ENCODE measurements around the gene LOXHD1. TPM values are rescaled to one million over a fixed set of nuclear protein-coding genes. Genes with fewer than 3 reads are reported as not detected.

The LOXHD1 gene
- total and polyA plus RNA-seq, 2 of the 13 experiments (the other 11 are each of a cell fraction or from before 2014, with no cell fraction given): not detected

DNA sequence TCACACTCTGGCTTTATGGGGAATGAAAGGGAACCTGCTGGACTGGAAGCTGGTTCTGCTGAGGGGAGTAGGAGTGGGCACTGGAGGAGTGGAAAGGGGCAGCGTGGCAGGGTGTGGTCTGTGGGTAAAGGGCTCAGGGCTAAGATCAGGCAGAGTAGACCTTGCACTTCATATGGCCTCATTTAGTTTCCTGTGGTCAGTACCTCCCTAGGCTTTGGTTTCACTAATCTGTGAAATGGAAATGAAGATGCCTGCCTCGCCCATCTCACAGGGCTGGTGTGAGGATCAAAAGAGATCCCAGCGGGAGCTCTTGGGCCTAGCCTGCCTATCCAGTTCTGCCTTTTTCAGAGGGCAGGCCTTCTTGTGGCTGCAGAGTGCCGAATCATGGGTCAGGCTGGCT, 208.7 kb downstream of the LOXHD1 start (continued):
- TF ChIP-seq ZBTB34 (CRISPR knock-in tag; IDR thresholded peaks at IDR 0.05): no peak
- no peak for TF ChIP-seq RBAK (CRISPR knock-in tag; IDR thresholded peaks at IDR 0.05)
- no peak for TF ChIP-seq HINFP (CRISPR knock-in tag; IDR thresholded peaks at IDR 0.05; ENCODE audit: low read depth)
- no peak for TF ChIP-seq BRD4 (CRISPR knock-in tag; IDR thresholded peaks at IDR 0.05)

- in situ Hi-C loops (cut with HindIII; ENCODE audit: extremely low pct_ligation_motif_present, low pct_unique_long_range_greater_than_20kb): no loop called here
- CTCF ChIA-PET (ENCODE audit: low intra/inter-chr PET ratio, low total read pairs): no interaction called here
- TF ChIP-seq CAMTA2 (CRISPR knock-in tag; IDR thresholded peaks at IDR 0.05; ENCODE audit: borderline replicate concordance) (no peak), MTA1 (CRISPR knock-in tag; IDR thresholded peaks at IDR 0.05; ENCODE audit: borderline replicate concordance) (no peak), GLI4 (CRISPR knock-in tag; IDR thresholded peaks at IDR 0.05; ENCODE audit: borderline replicate concordance) (no peak), ZNF672 (CRISPR knock-in tag; IDR thresholded peaks at IDR 0.05) (no peak), ASH2L (IDR thresholded peaks at IDR 0.05; ENCODE audit: insufficient read length, low read depth, low read length) (no peak), ZEB1 (IDR thresholded peaks at IDR 0.05; ENCODE audit: insufficient replicate concordance, low read depth) (no peak), MIXL1 (CRISPR knock-in tag; IDR thresholded peaks at IDR 0.05) (no peak), ZNF274 (CRISPR knock-in tag; IDR thresholded peaks at IDR 0.05) (no peak)
- TF ChIP-seq, protein P1, sequence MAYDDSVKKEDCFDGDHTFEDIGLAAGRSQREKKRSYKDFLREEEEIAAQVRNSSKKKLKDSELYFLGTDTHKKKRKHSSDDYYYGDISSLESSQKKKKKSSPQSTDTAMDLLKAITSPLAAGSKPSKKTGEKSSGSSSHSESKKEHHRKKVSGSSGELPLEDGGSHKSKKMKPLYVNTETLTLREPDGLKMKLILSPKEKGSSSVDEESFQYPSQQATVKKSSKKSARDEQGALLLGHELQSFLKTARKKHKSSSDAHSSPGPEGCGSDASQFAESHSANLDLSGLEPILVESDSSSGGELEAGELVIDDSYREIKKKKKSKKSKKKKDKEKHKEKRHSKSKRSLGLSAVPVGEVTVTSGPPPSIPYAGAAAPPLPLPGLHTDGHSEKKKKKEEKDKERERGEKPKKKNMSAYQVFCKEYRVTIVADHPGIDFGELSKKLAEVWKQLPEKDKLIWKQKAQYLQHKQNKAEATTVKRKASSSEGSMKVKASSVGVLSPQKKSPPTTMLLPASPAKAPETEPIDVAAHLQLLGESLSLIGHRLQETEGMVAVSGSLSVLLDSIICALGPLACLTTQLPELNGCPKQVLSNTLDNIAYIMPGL (CRISPR knock-in tag; IDR thresholded peaks at IDR 0.05; ENCODE audit: borderline replicate concordance in 1 of 2, low read depth in 1 of 2): no peak
- TF ChIP-seq, protein P2, sequence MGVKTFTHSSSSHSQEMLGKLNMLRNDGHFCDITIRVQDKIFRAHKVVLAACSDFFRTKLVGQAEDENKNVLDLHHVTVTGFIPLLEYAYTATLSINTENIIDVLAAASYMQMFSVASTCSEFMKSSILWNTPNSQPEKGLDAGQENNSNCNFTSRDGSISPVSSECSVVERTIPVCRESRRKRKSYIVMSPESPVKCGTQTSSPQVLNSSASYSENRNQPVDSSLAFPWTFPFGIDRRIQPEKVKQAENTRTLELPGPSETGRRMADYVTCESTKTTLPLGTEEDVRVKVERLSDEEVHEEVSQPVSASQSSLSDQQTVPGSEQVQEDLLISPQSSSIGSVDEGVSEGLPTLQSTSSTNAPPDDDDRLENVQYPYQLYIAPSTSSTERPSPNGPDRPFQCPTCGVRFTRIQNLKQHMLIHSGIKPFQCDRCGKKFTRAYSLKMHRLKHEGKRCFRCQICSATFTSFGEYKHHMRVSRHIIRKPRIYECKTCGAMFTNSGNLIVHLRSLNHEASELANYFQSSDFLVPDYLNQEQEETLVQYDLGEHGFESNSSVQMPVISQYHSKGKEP (CRISPR knock-in tag; IDR thresholded peaks at IDR 0.05): no peak
- TF ChIP-seq, protein P3, sequence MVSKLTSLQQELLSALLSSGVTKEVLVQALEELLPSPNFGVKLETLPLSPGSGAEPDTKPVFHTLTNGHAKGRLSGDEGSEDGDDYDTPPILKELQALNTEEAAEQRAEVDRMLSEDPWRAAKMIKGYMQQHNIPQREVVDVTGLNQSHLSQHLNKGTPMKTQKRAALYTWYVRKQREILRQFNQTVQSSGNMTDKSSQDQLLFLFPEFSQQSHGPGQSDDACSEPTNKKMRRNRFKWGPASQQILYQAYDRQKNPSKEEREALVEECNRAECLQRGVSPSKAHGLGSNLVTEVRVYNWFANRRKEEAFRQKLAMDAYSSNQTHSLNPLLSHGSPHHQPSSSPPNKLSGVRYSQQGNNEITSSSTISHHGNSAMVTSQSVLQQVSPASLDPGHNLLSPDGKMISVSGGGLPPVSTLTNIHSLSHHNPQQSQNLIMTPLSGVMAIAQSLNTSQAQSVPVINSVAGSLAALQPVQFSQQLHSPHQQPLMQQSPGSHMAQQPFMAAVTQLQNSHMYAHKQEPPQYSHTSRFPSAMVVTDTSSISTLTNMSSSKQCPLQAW (CRISPR knock-in tag; IDR thresholded peaks at IDR 0.05): no peak
Measured at GRCh38 chr18:46447792-46448191, 209.2 kb downstream of the LOXHD1 start.

More at GRCh38 chr18:46447792-46448191, 209.2 kb downstream of the LOXHD1 start:
- H3K4me2 ChIP-seq (ENCODE audit: low read depth, low read length): no peak overlapping the region
- no peaks in the 10 kb centered on the region for H4K20me1 ChIP-seq (ENCODE audit: insufficient read depth, low read length)
- DNase-seq (ENCODE audit: low spot score): no peak
- H3K79me2 ChIP-seq (ENCODE audit: insufficient read depth, low read length): no peaks in the 10 kb centered on the region
- intact Hi-C loops (cut with micrococcal nuclease; ENCODE audit: unreplicated experiment): no loop called here
- no peaks in the 10 kb centered on the region for H3K4me1 ChIP-seq (ENCODE audit: insufficient read depth, low read length)
- ATAC-seq: no peak
- no peaks in the 10 kb centered on the region for H3K36me3 ChIP-seq (replicated peaks in 1 of 2; ENCODE audit: control insufficient read depth in 1 of 2, insufficient read depth in 2 of 2, low read length in 2 of 2)
- H3K27me3 ChIP-seq (ENCODE audit: control insufficient read depth in 1 of 2, insufficient read depth in 2 of 2, low read length in 2 of 2): no peaks in the 10 kb centered on the region
- H3K4me3 ChIP-seq (replicated peaks in 1 of 3; ENCODE audit: insufficient read depth in 1 of 3, low read depth in 2 of 3, low read length in 3 of 3): no peak overlapping the region
- H3K9ac ChIP-seq (ENCODE audit: insufficient read depth, low read depth, low read length): no peak overlapping the region
- POLR2A ChIA-PET: no interaction called here
- no peak overlapping the region for H2AFZ ChIP-seq (ENCODE audit: low read length)
- no peak overlapping the region for H3K27ac ChIP-seq (ENCODE audit: extremely low read length, insufficient read depth, low read length)
- H3K9me3 ChIP-seq (ENCODE audit: low read length): no peaks in the 10 kb centered on the region
- 30% methylated on average over 5 of the region's 5 CpGs for WGBS (ENCODE audit: low lambda C conversion rate)
- no peak for FAIRE-seq
- BruUV-seq (replicated peaks): no TSS peak
